GM19452 (cell line): Measurements from ENCODE around the gene FOXD2.

ENCODE experiments used
- ATAC-seq: cut with Tn5 transposase; IDR thresholded peaks from one replicate; pipeline ENCODE4 v1.9.1; 2021; ENCODE audit not compliant: unreplicated experiment

FOXD2 gene

GRCh38 chr1:47437447-47438164, at the start of gene FOXD2:
TSS of gene FOXD2 (plus strand) at chr1:47438044. CDS start at chr1:47438136, 92 bp downstream.
- ATAC-seq, result peak; percentile 82

- peak; percentile 75 for ATAC-seq
Measured at GRCh38 chr1:47388891-47389238, 49.0 kb upstream of the FOXD2 start.

GRCh38 chr1:47389731-47390130, 48.1 kb upstream of the FOXD2 start:
- no peak for ATAC-seq

- no peak for ATAC-seq
Measured at GRCh38 chr1:47390843-47391242, 47.0 kb upstream of the FOXD2 start.

- no peak for ATAC-seq
Measured at GRCh38 chr1:47393141-47393540, 44.7 kb upstream of the FOXD2 start.

GRCh38 chr1:47395433-47395832, 42.4 kb upstream of the FOXD2 start:
- no peak for ATAC-seq

GRCh38 chr1:47396671-47397196, 41.1 kb upstream of the FOXD2 start:
- no peak for ATAC-seq

GRCh38 chr1:47399138-47399845, 38.6 kb upstream of the FOXD2 start:
- no peak for ATAC-seq

GRCh38 chr1:47399846-47400155, 38.0 kb upstream of the FOXD2 start:
- ATAC-seq, result no peak

- ATAC-seq, result no peak
Measured at GRCh38 chr1:47401761-47402160, 36.1 kb upstream of the FOXD2 start.

- ATAC-seq, result no peak
Measured at GRCh38 chr1:47402591-47402990, 35.3 kb upstream of the FOXD2 start.

- no peak for ATAC-seq
Measured at GRCh38 chr1:47403321-47403910, 34.4 kb upstream of the FOXD2 start.

- ATAC-seq, result no peak
Measured at GRCh38 chr1:47405697-47406096, 32.1 kb upstream of the FOXD2 start.

GRCh38 chr1:47406966-47407365, 30.9 kb upstream of the FOXD2 start:
- ATAC-seq, result no peak

GRCh38 chr1:47407481-47407880, 30.4 kb upstream of the FOXD2 start:
- ATAC-seq, result no peak

GRCh38 chr1:47409311-47410067, 28.4 kb upstream of the FOXD2 start:
- ATAC-seq, result no peak

- no peak for ATAC-seq
Measured at GRCh38 chr1:47410068-47410455, 27.8 kb upstream of the FOXD2 start.

- ATAC-seq, result no peak
Measured at GRCh38 chr1:47411436-47411835, 26.4 kb upstream of the FOXD2 start.

GRCh38 chr1:47412437-47412836, 25.4 kb upstream of the FOXD2 start:
- no peak for ATAC-seq

- no peak for ATAC-seq
Measured at GRCh38 chr1:47415728-47416318, 22.0 kb upstream of the FOXD2 start, which contains the start of gene FOXE3. TSS of gene FOXE3 (plus strand) at chr1:47416285. CDS start at chr1:47416316, 31 bp downstream.
